Right atrium auricular region (tissue), 2 donors: ENCODE measurements around the gene ZNF148. TPM values are rescaled to one million over a fixed set of nuclear protein-coding genes. Genes with fewer than 3 reads are reported as not detected.
"Not testable (repeated sequence)": the region's sequence is repeated elsewhere in the genome, so short reads cannot be mapped to it uniquely, and the experiment has no call there.

Experiments used
- DNase-seq: peaks from one replicate; pipeline ENCODE4 v3.0.0-alpha.2; 2019; ENCODE audit warnings: low spot score
- H3K27ac ChIP-seq, 2 donors: fragments of 200-600 bp; sonication (generic); 1 replicate in 1 of 2; 2 replicates in 1 of 2; pipeline ENCODE4 v1.5.1; 2016 to 2019
- H3K27me3 ChIP-seq, 2 donors: fragments of 200-600 bp; sonication (generic); one replicate each; pipeline versions ENCODE4 v1.5.1 to v1.6.0; 2017 to 2019
- H3K36me3 ChIP-seq: fragments of 200-600 bp; sonication (generic); one replicate; pipeline ENCODE4 v1.5.1; 2016
- H3K4me1 ChIP-seq, 2 donors: fragments of 200-600 bp; sonication (generic); one replicate each; pipeline versions ENCODE4 v1.5.1 to v1.6.0; 2017 to 2019
- H3K4me3 ChIP-seq, 2 donors: fragments of 200-600 bp; sonication (generic); 1 replicate in 1 of 2; 2 replicates in 1 of 2; pipeline ENCODE4 v1.5.1; 2017 to 2019; ENCODE audit warnings: mild to moderate bottlenecking in 1 of 2, moderate library complexity in 1 of 2
- H3K9me3 ChIP-seq, 2 donors: fragments of 200-600 bp; sonication (generic); one replicate each; pipeline ENCODE4 v1.5.1; 2019
- CTCF ChIP-seq, 2 donors: fragments of 200-600 bp; sonication (generic); IDR thresholded peaks; one replicate each; pipeline ENCODE4 v1.5.1; 2019; ENCODE audit warnings: antibody characterized with exemption in 2 of 2
- total RNA-seq, 2 donors: library from RNA; depleted of rRNA; stranded (reverse); fragments of >200 nt; gene quantifications; one replicate each; pipeline ENCODE4 v1.1.0, GENCODE V29; 2016

ZNF148 gene
- total RNA-seq, 2 donors from 2014 or later, result 21.3 to 24.3 TPM

- Histone ChIP-seq H3K27ac (no peak overlapping the region), H3K27me3 (no peaks in the 10 kb centered on the region), H3K4me3 (no peak overlapping the region), H3K4me1 (no peaks in the 10 kb centered on the region), H3K9me3 (no peaks in the 10 kb centered on the region), H3K36me3 (no peaks in the 10 kb centered on the region)
- TF ChIP-seq CTCF (IDR thresholded peaks at IDR 0.05), result no peak
- DNase-seq, result no peak
Measured at GRCh38 chr3:125395091-125395490, 20.0 kb upstream of the ZNF148 start.

GRCh38 chr3:125394406-125394805, 19.3 kb upstream of the ZNF148 start:
- H3K9me3 ChIP-seq, result no peaks in the 10 kb centered on the region
- no peaks in the 10 kb centered on the region for H3K36me3 ChIP-seq
- H3K4me1 ChIP-seq, result no peaks in the 10 kb centered on the region
- H3K4me3 ChIP-seq, result no peak overlapping the region
- H3K27ac ChIP-seq, result no peak overlapping the region
- no peak for TF ChIP-seq CTCF (IDR thresholded peaks at IDR 0.05)
- DNase-seq, result no peak
- no peaks in the 10 kb centered on the region for H3K27me3 ChIP-seq

GRCh38 chr3:125389282-125389681, 14.2 kb upstream of the ZNF148 start:
- no peak for DNase-seq
- no peak for TF ChIP-seq CTCF (IDR thresholded peaks at IDR 0.05)
- Histone ChIP-seq H3K27me3 (no peaks in the 10 kb centered on the region), H3K36me3 (no peaks in the 10 kb centered on the region), H3K27ac (no peak overlapping the region), H3K4me1 (no peaks in the 10 kb centered on the region), H3K4me3 (no peak overlapping the region), H3K9me3 (no peaks in the 10 kb centered on the region)

- H3K27me3 ChIP-seq, DNase-seq, H3K9me3 ChIP-seq, H3K36me3 ChIP-seq, H3K27ac ChIP-seq, H3K4me3 ChIP-seq, H3K4me1 ChIP-seq: not testable (repeated sequence)
Measured at GRCh38 chr3:125388369-125388768, 13.2 kb upstream of the ZNF148 start.

- TF ChIP-seq CTCF (IDR thresholded peaks at IDR 0.05), result no peak
- no peaks in the 10 kb centered on the region for H3K9me3 ChIP-seq
- H3K27ac ChIP-seq, result no peak overlapping the region
- no peak for DNase-seq
- no peaks in the 10 kb centered on the region for H3K27me3 ChIP-seq
- H3K4me1 ChIP-seq, result no peaks in the 10 kb centered on the region
- H3K36me3 ChIP-seq, result no peaks in the 10 kb centered on the region
- no peak overlapping the region for H3K4me3 ChIP-seq
Measured at GRCh38 chr3:125386811-125387210, 11.7 kb upstream of the ZNF148 start.

GRCh38 chr3:125383744-125384143, 8.6 kb upstream of the ZNF148 start:
- no peaks in the 10 kb centered on the region for H3K9me3 ChIP-seq

More at GRCh38 chr3:125383744-125384143, 8.6 kb upstream of the ZNF148 start:
- no peak overlapping the region for H3K27ac ChIP-seq
- no peak overlapping the region for H3K4me3 ChIP-seq
- no peaks in the 10 kb centered on the region for H3K4me1 ChIP-seq
- TF ChIP-seq CTCF (IDR thresholded peaks at IDR 0.05), result no peak
- no peak for DNase-seq
- H3K27me3 ChIP-seq, result no peaks in the 10 kb centered on the region
- H3K36me3 ChIP-seq, result no peaks in the 10 kb centered on the region
